ENCODE measurements around the gene KCNH3. TPM values are rescaled to one million over a fixed set of nuclear protein-coding genes. Genes with fewer than 3 reads are reported as not detected.

The KCNH3 gene
- total RNA-seq, 2 donors from 2014 or later, result 1.3 to 1.6 TPM

GRCh38 chr12:49524660-49525324, 14.0 kb upstream of the KCNH3 start:
- Histone ChIP-seq H3K27me3 (no peaks in the 10 kb centered on the region), H3K36me3 (replicated peaks in 1 of 2; ENCODE audit: insufficient read depth in 1 of 2, low read depth in 2 of 2) (no peaks in the 10 kb centered on the region), H3K27ac (peak overlapping the region in 3 of 4 donors; percentile 10 to 62 (median 13)), H3K9me3 (no peaks in the 10 kb centered on the region), H3K4me1 (peaks cover 10% of the 10 kb centered on the region), H3K4me3 (no peak overlapping the region)
- WGBS, 2 donors, result 42 to 45% methylated on average over 6 of the region's 6 CpGs
- DNase-seq (peak in 3 of 4 donors; percentile 56 to 66 (median 65)), ATAC-seq (peak; percentile 71)
- TF ChIP-seq CTCF (IDR thresholded peaks at IDR 0.05), result no peak
- TF ChIP-seq POLR2A (IDR thresholded peaks at IDR 0.05), result no peak
- intact Hi-C loops (cut with DNase I), result no loop called here

- Histone ChIP-seq H3K4me1 (peaks cover 10% of the 10 kb centered on the region), H3K4me3 (no peak overlapping the region), H3K27me3 (no peaks in the 10 kb centered on the region), H3K36me3 (replicated peaks in 1 of 2; ENCODE audit: insufficient read depth in 1 of 2, low read depth in 2 of 2) (no peaks in the 10 kb centered on the region), H3K27ac (no peak overlapping the region), H3K9me3 (no peaks in the 10 kb centered on the region)
- no peak for TF ChIP-seq CTCF (IDR thresholded peaks at IDR 0.05)
- no peak for TF ChIP-seq POLR2A (IDR thresholded peaks at IDR 0.05)
- DNase-seq (no peak), ATAC-seq (no peak)
- WGBS, 2 donors, result 95 to 99% methylated on average over 5 to 7 of the region's 7 CpGs
- intact Hi-C loops (cut with DNase I), result no loop called here
Observed at GRCh38 chr12:49525942-49526341, 12.9 kb upstream of the KCNH3 start.

GRCh38 chr12:49527361-49528130, 11.3 kb upstream of the KCNH3 start:
- peaks cover 10% of the 10 kb centered on the region for H3K4me1 ChIP-seq
- intact Hi-C loops (cut with DNase I), result no loop called here
- H3K27ac ChIP-seq, result no peak overlapping the region
- DNase-seq (no peak), ATAC-seq (no peak)
- no peak overlapping the region for H3K4me3 ChIP-seq
- no peaks in the 10 kb centered on the region for H3K36me3 ChIP-seq (replicated peaks in 1 of 2; ENCODE audit: insufficient read depth in 1 of 2, low read depth in 2 of 2)
- no peaks in the 10 kb centered on the region for H3K27me3 ChIP-seq
- 77 to 85% methylated on average over 7 of the region's 7 CpGs for WGBS, 2 donors
- no peaks in the 10 kb centered on the region for H3K9me3 ChIP-seq
- no peak for TF ChIP-seq CTCF (IDR thresholded peaks at IDR 0.05)

- WGBS, 2 donors, result 86 to 100% methylated on average over 1 of the region's 1 CpG
- no peak for DNase-seq
- no peak for TF ChIP-seq CTCF (IDR thresholded peaks at IDR 0.05)
- no peak for TF ChIP-seq POLR2A (IDR thresholded peaks at IDR 0.05)
Observed at GRCh38 chr12:49529414-49529813, 9.4 kb upstream of the KCNH3 start.

More at GRCh38 chr12:49529414-49529813, 9.4 kb upstream of the KCNH3 start:
- Histone ChIP-seq H3K4me3 (no peak overlapping the region), H3K27me3 (no peaks in the 10 kb centered on the region), H3K4me1 (peaks cover 18% of the 10 kb centered on the region), H3K36me3 (replicated peaks in 1 of 2; ENCODE audit: insufficient read depth in 1 of 2, low read depth in 2 of 2) (no peaks in the 10 kb centered on the region), H3K27ac (no peak overlapping the region), H3K9me3 (no peaks in the 10 kb centered on the region)
- intact Hi-C loops (cut with DNase I), result no loop called here
- no peak for ATAC-seq
